GM23338 (cell line): ENCODE measurements around the gene RBM34.

Experiments used
- CREB1 ChIP-seq: fragments of 250-450 bp; sonication (Bioruptor Pico); IDR thresholded peaks from 2 replicates; pipeline ENCODE4 v1.5.0; 2020; ENCODE audit warnings: low read depth, mild to moderate bottlenecking, moderate library complexity
- CTCF ChIP-seq, 2 experiments: fragments of 200-600 bp in 1 of 2; sonication (generic) in 1 of 2; conservative IDR thresholded peaks; 2 replicates each; pipeline versions ENCODE4 v1.5.1 to v1.6.1; 2016 to 2017; ENCODE audit warnings: antibody characterized with exemption in 2 of 2, low read depth in 2 of 2, mild to moderate bottlenecking in 2 of 2, moderate library complexity in 1 of 2
- EZH2 ChIP-seq: fragments of 200-600 bp; sonication (generic); IDR thresholded peaks from one replicate; pipeline ENCODE4 v1.8.0; 2017; ENCODE audit warnings: antibody characterized with exemption, mild to moderate bottlenecking, low read depth; ENCODE audit not compliant: unreplicated experiment
- EZH2phosphoT487 ChIP-seq: fragments of 200-600 bp; sonication (generic); IDR thresholded peaks from one replicate; pipeline ENCODE4 v1.8.1; 2018; ENCODE audit warnings: antibody characterized with exemption; ENCODE audit not compliant: unreplicated experiment
- JUNB ChIP-seq: IDR thresholded peaks from one replicate; pipeline ENCODE4 v1.6.1; 2016; ENCODE audit warnings: antibody characterized with exemption; ENCODE audit not compliant: unreplicated experiment
- POLR2AphosphoS5 ChIP-seq: IDR thresholded peaks from 2 replicates; pipeline ENCODE4 v1.6.1; 2016; ENCODE audit warnings: antibody characterized with exemption, low read depth
- REST ChIP-seq: IDR thresholded peaks from one replicate; pipeline ENCODE4 v1.6.1; 2018; ENCODE audit warnings: antibody characterized with exemption; ENCODE audit not compliant: unreplicated experiment
- ZNF331 ChIP-seq: fragments of 250-450 bp; sonication (Bioruptor Pico); IDR thresholded peaks from 2 replicates; pipeline ENCODE4 v1.5.0; 2020; ENCODE audit warnings: low read depth, mild to moderate bottlenecking, moderate library complexity

GRCh38 chr1:235156265-235156664 is 4.8 kb downstream of the RBM34 start:
- TF ChIP-seq POLR2AphosphoS5 (no peak), CTCF (conservative IDR thresholded peaks at IDR 0.05; ENCODE audit: low read depth in 2 of 2) (no peak), CREB1 (CRISPR knock-in tag) (no peak), EZH2 (no peak), REST (no peak), EZH2phosphoT487 (no peak), ZNF331 (CRISPR knock-in tag) (no peak), JUNB (no peak)
